NCI-H1930 (cell line): ENCODE measurements around the gene DCLK2.

Experiments used
- DNase-seq, 2 experiments: peaks; one replicate each; lab custom pipeline; 2025; lab: John Stamatoyannopoulos, UW

DCLK2 gene

GRCh38 chr4:150264595-150265161, 186.4 kb downstream of the DCLK2 start:
- DNase-seq = no peak

- no peak for DNase-seq
Observed at GRCh38 chr4:150265806-150266205, 187.6 kb downstream of the DCLK2 start.

- DNase-seq = no peak
Observed at GRCh38 chr4:150268444-150268843, 190.2 kb downstream of the DCLK2 start.

GRCh38 chr4:150278206-150278605, 200.0 kb downstream of the DCLK2 start:
- no peak for DNase-seq

- no peak for DNase-seq
Observed at GRCh38 chr4:150280081-150280895, 202.0 kb downstream of the DCLK2 start.

- no peak for DNase-seq
Observed at GRCh38 chr4:150280975-150281374, 202.7 kb downstream of the DCLK2 start.

- no peak for DNase-seq
Observed at GRCh38 chr4:150283689-150284088, 205.4 kb downstream of the DCLK2 start.

GRCh38 chr4:150286656-150287055, 208.4 kb downstream of the DCLK2 start:
- DNase-seq = no peak

- no peak for DNase-seq
Observed at GRCh38 chr4:150289198-150289597, 211.0 kb downstream of the DCLK2 start.

- DNase-seq = no peak
Observed at GRCh38 chr4:150289881-150290280, 211.6 kb downstream of the DCLK2 start.

GRCh38 chr4:150297861-150298474, 219.7 kb downstream of the DCLK2 start:
- peak in 1 of 2 experiments; percentile 28 for DNase-seq

- peak; percentile 81 to 84 for DNase-seq
Observed at GRCh38 chr4:150299816-150300215, 221.6 kb downstream of the DCLK2 start.

GRCh38 chr4:150302553-150302952, 224.3 kb downstream of the DCLK2 start:
- DNase-seq = no peak

GRCh38 chr4:150305995-150306394, 227.8 kb downstream of the DCLK2 start:
- no peak for DNase-seq

- no peak for DNase-seq
Observed at GRCh38 chr4:150306719-150307118, 228.5 kb downstream of the DCLK2 start.
